Measurements from ENCODE around the gene UBE2C.

Gene UBE2C

GRCh38 chr20:45861221-45862075 is 49.0 kb downstream of the UBE2C start:
- no peak for DNase-seq

- no peak for DNase-seq
Observed at GRCh38 chr20:45863543-45864470, 51.4 kb downstream of the UBE2C start.

- no peak for DNase-seq
Observed at GRCh38 chr20:45866454-45866853, 54.0 kb downstream of the UBE2C start.
